Retinal pigment epithelial cell (primary cell): ENCODE data around the gene LMTK2.

Experiments
- DNase-seq: peaks from one replicate; pipeline ENCODE4 v3.0.0-alpha.2; 2010; ENCODE audit warnings: low read depth
- H3K4me3 ChIP-seq: 2 replicates; pipeline ENCODE4 v1.5.1; 2011; ENCODE audit warnings: mild to moderate bottlenecking, low read length, control low read depth, moderate library complexity
- TF ChIP-seq, protein P1 (sequence below): conservative IDR thresholded peaks from 2 replicates; pipeline ENCODE4 v1.5.1; 2011; ENCODE audit warnings: low read depth, low read length, control low read depth, inconsistent platforms

Gene LMTK2

DNA sequence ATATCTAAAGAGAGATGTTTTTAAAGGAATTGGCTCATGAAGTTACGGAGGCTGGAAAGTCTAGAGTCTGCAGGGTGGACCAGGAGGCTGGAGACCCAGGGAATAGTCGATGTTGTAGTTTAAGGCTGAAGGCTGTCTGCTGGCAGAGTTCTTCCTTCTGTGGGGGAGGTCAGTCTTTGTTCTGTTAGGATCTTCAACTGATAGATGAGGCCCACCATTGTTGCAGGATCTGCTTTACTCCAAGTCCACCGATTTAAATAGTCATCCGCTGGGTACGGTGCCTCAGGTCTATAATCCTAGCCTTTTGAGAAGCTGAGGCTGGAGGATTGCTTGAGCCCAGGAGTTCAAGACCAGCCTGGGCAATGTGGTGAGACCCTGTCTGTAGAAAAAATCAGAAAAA lies 50.0 kb downstream of the LMTK2 start:
- TF ChIP-seq, protein P1, sequence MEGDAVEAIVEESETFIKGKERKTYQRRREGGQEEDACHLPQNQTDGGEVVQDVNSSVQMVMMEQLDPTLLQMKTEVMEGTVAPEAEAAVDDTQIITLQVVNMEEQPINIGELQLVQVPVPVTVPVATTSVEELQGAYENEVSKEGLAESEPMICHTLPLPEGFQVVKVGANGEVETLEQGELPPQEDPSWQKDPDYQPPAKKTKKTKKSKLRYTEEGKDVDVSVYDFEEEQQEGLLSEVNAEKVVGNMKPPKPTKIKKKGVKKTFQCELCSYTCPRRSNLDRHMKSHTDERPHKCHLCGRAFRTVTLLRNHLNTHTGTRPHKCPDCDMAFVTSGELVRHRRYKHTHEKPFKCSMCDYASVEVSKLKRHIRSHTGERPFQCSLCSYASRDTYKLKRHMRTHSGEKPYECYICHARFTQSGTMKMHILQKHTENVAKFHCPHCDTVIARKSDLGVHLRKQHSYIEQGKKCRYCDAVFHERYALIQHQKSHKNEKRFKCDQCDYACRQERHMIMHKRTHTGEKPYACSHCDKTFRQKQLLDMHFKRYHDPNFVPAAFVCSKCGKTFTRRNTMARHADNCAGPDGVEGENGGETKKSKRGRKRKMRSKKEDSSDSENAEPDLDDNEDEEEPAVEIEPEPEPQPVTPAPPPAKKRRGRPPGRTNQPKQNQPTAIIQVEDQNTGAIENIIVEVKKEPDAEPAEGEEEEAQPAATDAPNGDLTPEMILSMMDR: no peak
- no peak for DNase-seq

GRCh38 chr7:98157761-98158160 lies 51.1 kb downstream of the LMTK2 start:
- TF ChIP-seq, protein P1: no peak
- DNase-seq: no peak
- H3K4me3 ChIP-seq: no peak overlapping the region

More for the DNA sequence above, 50.0 kb downstream of the LMTK2 start:
- H3K4me3 ChIP-seq: no peak overlapping the region

DNA sequence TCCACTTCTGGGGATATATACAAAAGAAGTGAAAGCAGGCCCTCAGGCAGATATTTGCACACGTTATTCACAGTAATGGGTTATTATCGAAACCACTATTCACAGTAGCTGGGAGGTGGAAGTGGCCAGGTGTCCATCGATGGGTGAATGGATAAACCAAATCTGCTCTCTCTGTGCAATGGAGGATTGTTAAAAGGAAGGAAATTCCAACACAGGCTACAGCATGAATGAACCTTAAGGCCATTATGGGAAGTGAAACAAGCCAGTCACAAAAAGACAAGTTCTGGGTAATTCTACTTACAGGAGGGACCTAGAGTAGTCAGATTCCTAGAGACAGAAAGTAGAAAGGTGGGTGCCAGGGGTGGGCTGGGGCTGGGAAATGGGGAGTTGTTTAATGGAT lies 56.1 kb downstream of the LMTK2 start:
- TF ChIP-seq, protein P1: no peak
- no peak overlapping the region for H3K4me3 ChIP-seq
- no peak for DNase-seq

- no peak overlapping the region for H3K4me3 ChIP-seq
- TF ChIP-seq, protein P1: no peak
- no peak for DNase-seq
Observed at GRCh38 chr7:98163269-98163668, 56.6 kb downstream of the LMTK2 start.

GRCh38 chr7:98163704-98164494 lies 57.2 kb downstream of the LMTK2 start:
- DNase-seq: peak; percentile 39
- TF ChIP-seq, protein P1: no peak
- peak overlapping the region; percentile 9 for H3K4me3 ChIP-seq

DNA sequence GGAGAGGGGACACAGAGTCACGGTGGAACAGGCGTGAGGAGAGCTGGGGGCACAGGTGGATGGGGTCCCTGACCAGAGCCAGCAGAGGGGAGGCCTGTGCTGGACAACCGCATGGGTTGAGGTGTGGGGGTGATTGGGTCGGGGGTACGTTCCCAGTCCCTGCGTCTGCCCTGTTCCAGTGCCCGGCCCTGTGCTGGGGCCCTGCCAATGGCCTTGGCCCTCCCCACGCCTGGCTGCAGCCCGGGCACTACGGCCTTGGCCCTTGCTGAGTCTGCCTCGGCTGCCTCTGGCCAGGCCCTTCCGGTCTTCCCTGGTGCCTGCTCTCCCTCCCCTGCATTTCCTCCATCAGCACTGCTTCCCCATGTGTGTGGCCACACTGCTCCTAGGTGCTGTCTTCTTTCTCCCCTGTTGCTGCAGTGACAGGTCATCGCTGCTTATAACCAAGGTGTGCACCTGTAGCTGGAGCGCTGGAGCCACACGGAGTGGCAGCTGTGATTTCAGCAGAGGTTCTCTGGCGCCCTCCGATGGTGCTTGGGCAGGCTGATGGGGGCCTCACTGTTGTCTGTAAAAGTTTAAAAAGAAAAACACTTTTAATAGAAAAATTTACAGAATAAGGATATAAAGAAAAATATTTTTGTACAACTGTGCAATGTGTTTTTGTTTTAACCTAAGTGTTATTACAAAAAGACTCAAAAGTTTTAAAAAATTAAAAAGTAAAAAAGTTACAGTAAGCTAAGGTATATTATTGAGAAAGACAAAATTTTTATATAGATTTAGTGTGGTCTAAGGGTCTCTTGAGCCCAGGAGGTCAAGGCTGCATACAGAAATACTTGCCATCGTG lies 59.4 kb downstream of the LMTK2 start:
- DNase-seq: no peak
- TF ChIP-seq, protein P1: peak; percentile 67
- no peak overlapping the region for H3K4me3 ChIP-seq

- no peak for DNase-seq
- TF ChIP-seq, protein P1: no peak
- no peak overlapping the region for H3K4me3 ChIP-seq
Observed at GRCh38 chr7:98166668-98166970, 60.0 kb downstream of the LMTK2 start.
